Neural crest cell (in vitro differentiated cells): ENCODE results near the gene DHFR2. TPM values are rescaled to one million over a fixed set of nuclear protein-coding genes. Genes with fewer than 3 reads are reported as not detected.

Source experiments
- DNase-seq: peaks from one replicate; pipeline ENCODE4 v3.0.0; 2021; ENCODE audit warnings: low read depth, mixed read lengths, low spot score
- H3K27ac Mint-ChIP-seq: one replicate; pipeline ENCODE4 v1.8.0; 2021; ENCODE audit warnings: mild to moderate bottlenecking, mixed read lengths; ENCODE audit not compliant: unreplicated experiment
- H3K27me3 Mint-ChIP-seq: 2 replicates; pipeline ENCODE4 v1.8.0; 2021; ENCODE audit warnings: low read depth, mild to moderate bottlenecking, mixed read lengths
- H3K36me3 Mint-ChIP-seq: 2 replicates; pipeline ENCODE4 v1.8.0; 2021; ENCODE audit warnings: low read depth, mild to moderate bottlenecking, mixed read lengths
- H3K4me1 Mint-ChIP-seq: 2 replicates; pipeline ENCODE4 v1.8.0; 2021; ENCODE audit warnings: mixed read lengths
- H3K4me3 Mint-ChIP-seq: one replicate; pipeline ENCODE4 v1.8.0; 2021; ENCODE audit warnings: mild to moderate bottlenecking, mixed read lengths
- H3K9me3 Mint-ChIP-seq: 2 replicates; pipeline ENCODE4 v1.8.0; 2021; ENCODE audit warnings: mixed read lengths
- total RNA-seq: library from RNA; stranded (reverse); gene quantifications from 2 replicates; pipeline ENCODE4 v1.2.1, GENCODE V29; 2021
- TF ChIP-seq, protein P1 (sequence below): fragments of 200-600 bp; sonication (generic); conservative IDR thresholded peaks from 2 replicates; pipeline ENCODE4 v1.5.0; 2021; ENCODE audit warnings: antibody characterized with exemption, mild to moderate bottlenecking

DHFR2 gene
- total RNA-seq, 1 donor from 2014 or later, result 5.2 TPM

GRCh38 chr3:94020293-94020692 lies 42.4 kb downstream of the DHFR2 start:
- TF ChIP-seq, protein P1, sequence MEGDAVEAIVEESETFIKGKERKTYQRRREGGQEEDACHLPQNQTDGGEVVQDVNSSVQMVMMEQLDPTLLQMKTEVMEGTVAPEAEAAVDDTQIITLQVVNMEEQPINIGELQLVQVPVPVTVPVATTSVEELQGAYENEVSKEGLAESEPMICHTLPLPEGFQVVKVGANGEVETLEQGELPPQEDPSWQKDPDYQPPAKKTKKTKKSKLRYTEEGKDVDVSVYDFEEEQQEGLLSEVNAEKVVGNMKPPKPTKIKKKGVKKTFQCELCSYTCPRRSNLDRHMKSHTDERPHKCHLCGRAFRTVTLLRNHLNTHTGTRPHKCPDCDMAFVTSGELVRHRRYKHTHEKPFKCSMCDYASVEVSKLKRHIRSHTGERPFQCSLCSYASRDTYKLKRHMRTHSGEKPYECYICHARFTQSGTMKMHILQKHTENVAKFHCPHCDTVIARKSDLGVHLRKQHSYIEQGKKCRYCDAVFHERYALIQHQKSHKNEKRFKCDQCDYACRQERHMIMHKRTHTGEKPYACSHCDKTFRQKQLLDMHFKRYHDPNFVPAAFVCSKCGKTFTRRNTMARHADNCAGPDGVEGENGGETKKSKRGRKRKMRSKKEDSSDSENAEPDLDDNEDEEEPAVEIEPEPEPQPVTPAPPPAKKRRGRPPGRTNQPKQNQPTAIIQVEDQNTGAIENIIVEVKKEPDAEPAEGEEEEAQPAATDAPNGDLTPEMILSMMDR, result no peak
- no peak overlapping the region for H3K4me3 Mint-ChIP-seq
- H3K27me3 Mint-ChIP-seq, result no peaks in the 10 kb centered on the region
- no peaks in the 10 kb centered on the region for H3K9me3 Mint-ChIP-seq
- peaks cover 5% of the 10 kb centered on the region for H3K36me3 Mint-ChIP-seq
- no peak for DNase-seq
- H3K4me1 Mint-ChIP-seq, result no peaks in the 10 kb centered on the region
- no peak overlapping the region for H3K27ac Mint-ChIP-seq

- H3K9me3 Mint-ChIP-seq, result no peaks in the 10 kb centered on the region
- TF ChIP-seq, protein P1, result no peak
- H3K27ac Mint-ChIP-seq, result no peak overlapping the region
- DNase-seq, result no peak
- H3K4me3 Mint-ChIP-seq, result no peak overlapping the region
- no peaks in the 10 kb centered on the region for H3K27me3 Mint-ChIP-seq
- no peaks in the 10 kb centered on the region for H3K4me1 Mint-ChIP-seq
- peaks cover 5% of the 10 kb centered on the region for H3K36me3 Mint-ChIP-seq
These were observed 43.1 kb downstream of the DHFR2 start for GRCh38 chr3:94019659-94020058.

DNA sequence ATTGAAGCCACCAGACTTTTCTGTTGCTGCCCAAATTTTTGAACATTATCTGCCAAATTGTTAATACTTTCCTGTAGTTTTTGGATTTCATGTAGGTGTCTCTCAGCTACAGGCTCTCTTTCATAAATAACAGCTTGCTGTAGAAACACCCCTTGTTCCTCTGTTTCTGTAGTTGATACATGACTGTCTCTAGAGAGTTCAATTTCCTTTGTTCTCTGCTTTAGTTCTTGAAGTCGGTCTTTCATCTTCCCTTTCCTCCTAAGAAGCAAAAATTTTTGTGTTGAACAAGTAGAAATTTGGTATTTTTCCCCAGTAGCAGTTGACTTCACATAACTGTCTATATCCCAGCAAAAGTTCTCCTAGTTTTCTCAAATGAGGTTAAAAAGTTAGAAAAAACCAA lies 47.7 kb downstream of the DHFR2 start:
- no peak overlapping the region for H3K27ac Mint-ChIP-seq

GRCh38 chr3:94012185-94012584 lies 50.5 kb downstream of the DHFR2 start:
- H3K9me3 Mint-ChIP-seq, result no peaks in the 10 kb centered on the region
- no peak overlapping the region for H3K27ac Mint-ChIP-seq
- no peak overlapping the region for H3K4me3 Mint-ChIP-seq
- no peak for DNase-seq
- no peaks in the 10 kb centered on the region for H3K27me3 Mint-ChIP-seq
- TF ChIP-seq, protein P1, result no peak
- H3K36me3 Mint-ChIP-seq, result peaks cover 3% of the 10 kb centered on the region
- H3K4me1 Mint-ChIP-seq, result no peaks in the 10 kb centered on the region

More for the DNA sequence above, 47.7 kb downstream of the DHFR2 start:
- no peaks in the 10 kb centered on the region for H3K27me3 Mint-ChIP-seq
- H3K36me3 Mint-ChIP-seq, result peaks cover 5% of the 10 kb centered on the region
- H3K4me1 Mint-ChIP-seq, result no peaks in the 10 kb centered on the region
- TF ChIP-seq, protein P1, result no peak
- no peaks in the 10 kb centered on the region for H3K9me3 Mint-ChIP-seq
- no peak for DNase-seq
- no peak overlapping the region for H3K4me3 Mint-ChIP-seq

GRCh38 chr3:94011233-94011711 lies 51.4 kb downstream of the DHFR2 start:
- Mint-ChIP-seq H3K4me3 (no peak overlapping the region), H3K4me1 (no peaks in the 10 kb centered on the region), H3K27ac (no peak overlapping the region), H3K36me3 (peaks cover 7% of the 10 kb centered on the region), H3K9me3 (no peaks in the 10 kb centered on the region), H3K27me3 (no peaks in the 10 kb centered on the region)
- TF ChIP-seq, protein P1, result no peak
- no peak for DNase-seq

DNA sequence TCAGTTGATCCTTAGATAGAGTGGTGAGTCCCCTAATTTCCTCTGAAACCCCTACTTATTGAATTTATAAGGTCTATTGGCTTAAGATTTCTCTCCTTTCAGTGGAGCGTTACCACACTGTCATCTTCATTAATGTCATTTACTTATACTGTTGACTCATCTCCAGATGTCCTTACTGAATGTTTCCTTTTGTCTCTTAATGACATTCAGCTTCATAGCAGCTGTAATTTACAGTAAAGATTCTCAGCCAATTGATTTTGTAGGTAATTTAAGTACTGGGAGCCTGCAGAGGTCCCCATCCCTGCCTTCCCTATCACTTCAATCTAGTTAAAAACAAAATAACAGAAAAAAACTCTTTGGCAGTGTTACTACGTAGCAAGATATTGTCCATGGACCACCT lies 53.1 kb downstream of the DHFR2 start:
- Mint-ChIP-seq H3K9me3 (no peaks in the 10 kb centered on the region), H3K27ac (no peak overlapping the region), H3K4me1 (no peaks in the 10 kb centered on the region), H3K27me3 (no peaks in the 10 kb centered on the region), H3K36me3 (peaks cover 7% of the 10 kb centered on the region), H3K4me3 (no peak overlapping the region)
- no peak for DNase-seq
- TF ChIP-seq, protein P1, result no peak
